SK-N-SH (cell line): ENCODE results near the gene MPC1. TPM values are rescaled to one million over a fixed set of nuclear protein-coding genes. Genes with fewer than 3 reads are reported as not detected.

Experiments used
- CTCF ChIA-PET: fragments of 300-600, 350-600 bp; formaldehyde crosslinking; extraction: SDS; loops from one replicate; lab custom pipeline; 2021; lab: Yijun Ruan, JAX
- POLR2A ChIA-PET: fragments of 350-600 bp; sonication (Branson Sonifier 250); formaldehyde crosslinking; extraction: SDS; loops from one replicate; lab custom pipeline; 2020; ENCODE audit warnings: antibody characterized with exemption, inconsistent platforms; lab: Yijun Ruan, JAX
- DNase-seq: peaks from one replicate; pipeline ENCODE4 v3.0.0; 2012
- H2AFZ ChIP-seq: fragments of 200-600 bp; sonication (generic); 2 replicates; pipeline ENCODE4 v1.8.1; 2016; ENCODE audit warnings: antibody characterized with exemption, mild to moderate bottlenecking, low read depth
- H3F3A ChIP-seq: fragments of 200-600 bp; sonication (generic); replicated peaks from 2 replicates; pipeline ENCODE3; 2016; ENCODE audit warnings: antibody characterized with exemption, mild to moderate bottlenecking; ENCODE audit not compliant: insufficient read depth
- H3K27ac ChIP-seq, 2 experiments: fragments of 200-500 bp in 1 of 2; fragments of 200-600 bp in 1 of 2; sonication (Bioruptor generic) in 1 of 2; sonication (generic), shearing (Covaris generic) in 1 of 2; 2 replicates each; pipeline versions ENCODE4 v1.5.1 to v1.6.1; 2014 to 2016; ENCODE audit warnings: low read depth in 2 of 2, inconsistent platforms in 1 of 2, low read length in 1 of 2, mild to moderate bottlenecking in 1 of 2, mixed read lengths in 1 of 2
- H3K27me3 ChIP-seq: fragments of 200-600 bp; sonication (generic), shearing (Covaris generic); 2 replicates; pipeline ENCODE4 v1.6.1; 2016; ENCODE audit warnings: mixed run types; ENCODE audit not compliant: insufficient read depth
- H3K36me3 ChIP-seq, 2 experiments: fragments of 200-500 bp in 1 of 2; fragments of 200-600 bp in 1 of 2; sonication (Bioruptor generic) in 1 of 2; sonication (generic) in 1 of 2; replicated peaks in 1 of 2; 2 replicates each; pipeline versions ENCODE3 to v1.5.1; 2014 to 2016; ENCODE audit warnings: low read length in 1 of 2, mild to moderate bottlenecking in 1 of 2; ENCODE audit not compliant: insufficient read depth in 2 of 2, control insufficient read depth in 1 of 2
- H3K4me1 ChIP-seq, 2 experiments: fragments of 200-500 bp in 1 of 2; fragments of 200-600 bp in 1 of 2; sonication (Bioruptor generic) in 1 of 2; sonication (generic), shearing (Covaris generic) in 1 of 2; 2 replicates each; pipeline versions ENCODE4 v1.5.1 to v1.6.1; 2014 to 2016; ENCODE audit warnings: low read depth in 1 of 2, low read length in 1 of 2, mixed run types in 1 of 2; ENCODE audit not compliant: insufficient read depth in 2 of 2, control insufficient read depth in 1 of 2
- H3K4me2 ChIP-seq: fragments of 200-600 bp; sonication (generic), shearing (Covaris generic); 2 replicates; pipeline ENCODE4 v1.6.1; 2017; ENCODE audit warnings: mixed run types
- H3K4me3 ChIP-seq, 2 experiments: fragments of 200-500 bp in 1 of 2; fragments of 200-600 bp in 1 of 2; sonication (Bioruptor generic) in 1 of 2; sonication (generic), shearing (Covaris generic) in 1 of 2; 2 replicates each; pipeline versions ENCODE4 v1.5.1 to v1.8.1; 2014 to 2016; ENCODE audit warnings: low read depth in 2 of 2, inconsistent platforms in 1 of 2, low read length in 1 of 2, mild to moderate bottlenecking in 1 of 2, mixed read lengths in 1 of 2, moderate library complexity in 1 of 2
- H3K79me2 ChIP-seq: fragments of 200-600 bp; sonication (generic); 2 replicates; pipeline ENCODE4 v1.8.1; 2017; ENCODE audit warnings: mild to moderate bottlenecking; ENCODE audit not compliant: insufficient read depth
- H3K9ac ChIP-seq: fragments of 200-600 bp; sonication (generic); 2 replicates; pipeline ENCODE4 v1.6.1; 2017; ENCODE audit warnings: mixed run types
- H3K9me2 ChIP-seq: fragments of 200-600 bp; sonication (generic); 2 replicates; pipeline ENCODE4 v1.6.1; 2017; ENCODE audit warnings: mixed run types
- H3K9me3 ChIP-seq: fragments of 200-600 bp; sonication (generic); 2 replicates; pipeline ENCODE4 v1.6.1; 2017; ENCODE audit warnings: mixed run types, mild to moderate bottlenecking, moderate library complexity
- H4K20me1 ChIP-seq: fragments of 200-600 bp; sonication (generic); 2 replicates; pipeline ENCODE4 v1.6.1; 2017; ENCODE audit warnings: mild to moderate bottlenecking, mixed run types; ENCODE audit not compliant: insufficient read depth
- CHD2 ChIP-seq: fragments of 150-350 bp; IDR thresholded peaks from 2 replicates; pipeline ENCODE4 v1.6.1; 2018; ENCODE audit warnings: low read length; ENCODE audit not compliant: partially characterized antibody
- ELF1 ChIP-seq: IDR thresholded peaks from 2 replicates; pipeline ENCODE4 v1.4.0; 2012
- FOSL2 ChIP-seq: IDR thresholded peaks from 2 replicates; pipeline ENCODE4 v1.4.0; 2012; ENCODE audit warnings: low read depth, mild to moderate bottlenecking, moderate library complexity, borderline replicate concordance
- FOXJ3 ChIP-seq: sonication (generic); formaldehyde crosslinking; IDR thresholded peaks from 2 replicates; pipeline ENCODE4 v1.5.1; 2020; ENCODE audit warnings: mild to moderate bottlenecking, missing genetic modification reagents
- GABPA ChIP-seq: IDR thresholded peaks from 2 replicates; pipeline ENCODE4 v1.4.0; 2012; ENCODE audit warnings: low read depth, mild to moderate bottlenecking
- GATA2 ChIP-seq: sonication (generic); formaldehyde crosslinking; IDR thresholded peaks from 2 replicates; pipeline ENCODE4 v1.5.0; 2020; ENCODE audit warnings: mild to moderate bottlenecking, missing genetic modification reagents
- MAX ChIP-seq: IDR thresholded peaks from 2 replicates; pipeline ENCODE4 v1.4.0; 2012; ENCODE audit warnings: low read depth
- NFIC ChIP-seq: IDR thresholded peaks from 2 replicates; pipeline ENCODE4 v1.4.0; 2012; ENCODE audit warnings: borderline replicate concordance
- NRF1 ChIP-seq: IDR thresholded peaks from 2 replicates; pipeline ENCODE4 v1.6.1; 2012; ENCODE audit warnings: low read depth, mild to moderate bottlenecking, low read length
- POLR2AphosphoS5 ChIP-seq: IDR thresholded peaks from 2 replicates; pipeline ENCODE4 v1.6.1; 2012; ENCODE audit warnings: low read depth, low read length
- RCOR1 ChIP-seq: fragments of 150-350 bp; IDR thresholded peaks from 2 replicates; pipeline ENCODE4 v1.6.1; 2017; ENCODE audit warnings: antibody characterized with exemption, low read length
- SIN3A ChIP-seq: IDR thresholded peaks from 2 replicates; pipeline ENCODE4 v1.6.1; 2012; ENCODE audit warnings: low read depth, mild to moderate bottlenecking, low read length, moderate library complexity, borderline replicate concordance
- SMC3 ChIP-seq: IDR thresholded peaks from 2 replicates; pipeline ENCODE4 v1.6.1; 2012; ENCODE audit warnings: low read depth, low read length, improper control_type of control experiment
- TAF1 ChIP-seq: IDR thresholded peaks from 2 replicates; pipeline ENCODE4 v1.6.1; 2012; ENCODE audit warnings: low read depth, mild to moderate bottlenecking, low read length, moderate library complexity, borderline replicate concordance
- USF1 ChIP-seq: IDR thresholded peaks from 2 replicates; pipeline ENCODE4 v1.4.0; 2012; ENCODE audit warnings: low read depth, borderline replicate concordance
- YY1 ChIP-seq: IDR thresholded peaks from 2 replicates; pipeline ENCODE4 v1.4.0; 2012; ENCODE audit warnings: low read depth, mild to moderate bottlenecking
- WGBS: methylation state at CpG from one replicate; pipeline ENCODE4 v1.1.6; 2017; ENCODE audit warnings: low lambda C conversion rate; 5-methylcytosine and 5-hydroxymethylcytosine counted together
- polyA plus RNA-seq, 3 experiments: library from polyadenylated mRNA; depleted of rRNA; stranded (reverse); fragments of >200 nt; gene quantifications; 2 replicates each; pipeline ENCODE4 v1.2.3, GENCODE V29; 2012
- TF ChIP-seq, protein P1 (sequence below): IDR thresholded peaks from 2 replicates; pipeline ENCODE4; 2012

MPC1 gene
- polyA plus RNA-seq, 1 of the 3 experiments (the other 2 are of a cell fraction): 13.6 TPM

DNA sequence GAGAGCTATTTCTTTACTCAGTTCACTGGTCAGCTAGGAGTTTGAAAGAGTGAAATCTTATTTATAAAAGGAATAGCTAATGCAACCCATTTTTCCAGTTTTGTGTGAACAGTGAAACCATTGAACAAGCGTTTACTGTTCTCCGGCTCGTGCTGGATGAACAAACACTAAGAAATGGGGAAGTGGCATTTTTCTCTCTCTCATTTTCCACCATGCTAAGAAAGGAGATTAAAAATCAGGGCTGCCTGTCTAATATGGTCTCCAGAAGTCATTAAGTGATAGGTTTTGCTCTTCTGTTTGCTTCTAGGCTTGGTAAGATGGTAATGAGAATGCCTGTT, 39.6 kb downstream of the MPC1 start:
- peak overlapping the region; percentile 89 for H2AFZ ChIP-seq
- TF ChIP-seq SMC3: no peak
- TF ChIP-seq USF1: no peak
- no peak for TF ChIP-seq GATA2 (CRISPR knock-in tag)
- TF ChIP-seq YY1: no peak
- TF ChIP-seq, all 33 proteins: peak for 0
- H3K27me3 ChIP-seq: no peaks in the 10 kb centered on the region
- H4K20me1 ChIP-seq: peaks cover 25% of the 10 kb centered on the region
- peak overlapping the region in 1 of 2 experiments; percentile 87; a peak in 1 of 4 replicates for H3K27ac ChIP-seq
- no peaks in the 10 kb centered on the region for H3K36me3 ChIP-seq
- H3K4me3 ChIP-seq: peak overlapping the region; percentile 82 to 88
- H3K4me2 ChIP-seq: peak overlapping the region; percentile 85
- no peaks in the 10 kb centered on the region for H3F3A ChIP-seq
- ChIA-PET POLR2A (no interaction called here), CTCF (interaction anchor here (1.2 to 1.8 kb wide), 2 partner anchors 12 to 39 kb away, joined by 4 to 6 read pairs; no protein-coding TSS in a partner anchor)
- H3K9me3 ChIP-seq: no peaks in the 10 kb centered on the region
- no peak for DNase-seq
- no peaks in the 10 kb centered on the region for H3K9me2 ChIP-seq
- 28% methylated on average over 3 of the region's 3 CpGs for WGBS
- H3K79me2 ChIP-seq: peaks cover 47% of the 10 kb centered on the region
- H3K4me1 ChIP-seq: peaks cover 4 to 19% of the 10 kb centered on the region in 2 experiments; a peak in 2 of 4 replicates
- H3K9ac ChIP-seq: peak overlapping the region; percentile 90

DNA sequence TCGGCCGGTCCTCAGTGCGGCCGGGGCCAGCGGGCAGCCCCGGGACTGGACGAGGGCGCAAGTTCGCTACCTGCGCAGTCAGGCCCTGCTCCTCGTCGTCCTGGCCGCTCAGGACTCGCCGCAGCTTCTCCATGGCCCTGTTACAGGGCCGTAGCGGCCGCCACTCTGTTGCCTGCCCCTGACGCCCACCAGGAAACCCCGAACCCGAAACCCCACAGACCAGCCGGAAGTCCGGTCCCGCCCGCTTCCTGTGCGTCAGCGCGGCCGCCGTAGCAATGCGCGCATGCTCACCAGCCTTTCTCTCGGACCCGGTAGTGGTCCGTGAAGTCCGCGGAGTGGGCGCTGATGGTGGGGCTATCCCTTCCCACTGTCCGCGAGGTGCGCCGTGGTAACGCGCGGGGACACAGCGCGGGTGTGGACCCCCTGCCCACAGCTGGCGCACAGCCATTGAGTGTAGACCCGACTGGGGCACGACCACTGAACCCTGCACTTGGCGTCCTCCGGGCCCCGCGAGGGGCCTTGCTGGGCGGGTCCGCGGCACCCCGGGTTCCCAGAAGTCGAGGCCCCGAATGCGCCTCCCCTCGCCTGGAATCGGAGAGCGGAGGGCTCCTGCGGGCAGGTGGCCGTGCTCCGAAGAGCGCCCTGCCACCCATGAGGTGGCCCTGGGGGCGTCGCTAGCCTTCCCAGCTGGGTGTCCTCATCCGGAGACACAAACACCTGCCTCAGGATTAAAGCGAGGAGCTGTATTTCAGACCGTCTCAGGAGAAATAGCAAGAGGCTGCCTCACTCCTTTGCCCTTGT, 40.2 kb downstream of the MPC1 start, which contains the start of gene SFT2D1:
TSS of gene SFT2D1 (minus strand) at position 197 of the 801 bp plus-strand sequence. CDS start at position 133, 64 bp downstream.
- POLR2A ChIA-PET: no interaction called here
- Histone ChIP-seq H3K4me3 (peak within 1 kb of the TSS; percentile 82 to 88), H3K9ac (peak within 1 kb of the TSS; percentile 90), H3K27ac (peak within 1 kb of the TSS; percentile 76 to 87; a peak in 3 of 4 replicates), H2AFZ (peak within 1 kb of the TSS; percentile 89), H3K36me3 (peaks cover 0 to 4% of the 10 kb centered on the region in 2 experiments), H3K4me2 (peak within 1 kb of the TSS; percentile 85), H3K79me2 (peaks cover 53% of the 10 kb centered on the region), H3F3A (no peaks in the 10 kb centered on the region), H3K9me3 (no peaks in the 10 kb centered on the region), H4K20me1 (peaks cover 31% of the 10 kb centered on the region), H3K27me3 (no peaks in the 10 kb centered on the region), H3K9me2 (no peaks in the 10 kb centered on the region), H3K4me1 (peaks cover 4 to 19% of the 10 kb centered on the region in 2 experiments; a peak in 2 of 4 replicates)
- peak; percentile 98 for DNase-seq
- CTCF ChIA-PET: interaction anchor here (1.1 to 1.8 kb wide), 3 partner anchors 12 to 39 kb away, joined by 3 to 6 read pairs (median 4); no protein-coding TSS in a partner anchor
- 13% methylated on average over 3 of the region's 73 CpGs for WGBS
- TF ChIP-seq NRF1 (peak; percentile 80), YY1 (0 out of 2 replicates have a peak, but pooled peaks have one; percentile 24), FOSL2 (no peak), ELF1 (peak; percentile 89), GABPA (peak; percentile 88), POLR2AphosphoS5 (peak; percentile 96), SIN3A (peak; percentile 32; the same call in 1 of the 2 replicates), RCOR1 (no peak), SMC3 (no peak), FOXJ3 (CRISPR knock-in tag) (peak; percentile 75), MAX (peak; percentile 54), NFIC (no peak), TAF1 (peak; percentile 70), CHD2 (no peak)
- TF ChIP-seq, protein P1, sequence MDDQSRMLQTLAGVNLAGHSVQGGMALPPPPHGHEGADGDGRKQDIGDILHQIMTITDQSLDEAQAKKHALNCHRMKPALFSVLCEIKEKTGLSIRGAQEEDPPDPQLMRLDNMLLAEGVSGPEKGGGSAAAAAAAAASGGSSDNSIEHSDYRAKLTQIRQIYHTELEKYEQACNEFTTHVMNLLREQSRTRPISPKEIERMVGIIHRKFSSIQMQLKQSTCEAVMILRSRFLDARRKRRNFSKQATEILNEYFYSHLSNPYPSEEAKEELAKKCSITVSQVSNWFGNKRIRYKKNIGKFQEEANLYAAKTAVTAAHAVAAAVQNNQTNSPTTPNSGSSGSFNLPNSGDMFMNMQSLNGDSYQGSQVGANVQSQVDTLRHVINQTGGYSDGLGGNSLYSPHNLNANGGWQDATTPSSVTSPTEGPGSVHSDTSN: no peak
